Measurements from ENCODE around the gene LRRTM3.

Gene LRRTM3

DNA sequence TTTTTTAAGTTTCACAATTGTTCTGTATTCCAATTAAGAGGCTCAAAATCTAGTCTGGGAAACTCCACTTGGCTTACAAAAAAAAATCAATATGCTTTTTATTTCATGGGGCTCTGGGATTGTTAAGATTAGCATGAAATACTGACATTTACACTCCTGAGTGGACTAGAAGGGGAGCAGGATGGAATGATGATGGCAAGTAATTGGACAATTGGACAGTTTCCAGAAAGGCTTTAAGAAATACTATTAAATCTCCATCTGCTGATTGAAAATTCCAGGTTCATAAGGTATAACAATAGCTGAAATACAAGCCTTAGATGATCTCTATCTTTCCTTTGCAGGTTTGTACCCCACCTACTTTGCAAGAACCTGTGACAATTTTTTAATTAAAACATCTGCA lies 184.4 kb downstream of the LRRTM3 start:
- DNase-seq (ENCODE audit: insufficient read length, low spot score) (no peak), FAIRE-seq (no peak)

DNA sequence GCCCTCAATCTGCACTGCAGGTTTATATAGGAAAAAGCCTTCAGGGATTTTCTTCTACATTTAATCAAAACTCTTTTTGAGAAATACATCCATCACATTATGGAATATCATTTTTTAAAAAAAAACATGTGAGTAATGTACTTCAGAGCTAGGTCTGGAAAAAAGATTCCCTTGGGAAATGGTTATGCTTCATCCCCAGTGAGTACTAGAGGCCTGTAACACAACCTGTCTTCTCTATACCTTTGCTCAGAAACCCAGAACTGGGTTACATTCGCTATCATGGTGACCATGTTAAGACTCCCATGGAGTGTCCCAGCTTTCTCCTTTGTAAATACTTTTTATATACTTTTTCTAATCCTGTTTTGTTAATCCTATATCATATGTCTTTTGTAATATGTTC lies 186.9 kb downstream of the LRRTM3 start:
- FAIRE-seq = no peak

DNA sequence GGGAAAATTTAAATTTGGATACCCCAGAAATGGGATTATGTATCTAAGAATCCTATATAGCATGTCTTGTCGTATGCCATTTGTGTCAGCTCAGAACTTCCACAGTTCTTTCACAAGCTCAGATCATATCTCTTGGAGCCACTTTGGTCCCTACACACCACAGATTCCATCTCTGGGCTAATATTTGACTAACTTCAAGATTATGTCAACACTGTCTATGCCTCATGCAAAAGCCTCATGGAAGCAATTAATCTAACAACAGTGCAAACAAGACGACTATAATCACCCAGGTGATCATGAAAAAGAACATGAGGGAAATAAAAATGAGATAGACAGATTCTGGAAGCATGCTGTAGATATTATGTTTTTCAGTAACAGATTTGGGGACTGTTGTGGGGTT lies 189.1 kb downstream of the LRRTM3 start:
- FAIRE-seq (no peak), DNase-seq (ENCODE audit: insufficient read length, low spot score) (no peak)

More for the DNA sequence above, 186.9 kb downstream of the LRRTM3 start:
- no peak for DNase-seq (ENCODE audit: insufficient read length, low spot score)

DNA sequence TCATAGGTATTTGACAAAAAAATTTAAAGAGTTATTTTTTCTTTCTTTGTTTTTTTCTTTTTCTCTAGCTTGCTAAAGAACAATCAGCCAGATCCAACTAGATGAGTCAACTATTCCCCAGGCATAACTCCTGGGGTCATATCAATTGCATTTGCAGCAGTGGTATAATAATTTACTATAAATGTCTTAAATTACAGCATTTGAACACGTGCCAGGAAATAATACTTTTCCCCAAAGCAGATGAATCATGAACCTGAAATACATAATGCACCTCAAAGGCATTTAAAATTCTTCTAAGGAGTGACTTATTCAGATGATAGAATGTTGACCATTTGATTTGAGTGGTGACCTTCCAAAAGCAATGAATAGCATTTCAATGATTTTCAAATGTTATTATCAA lies 190.1 kb downstream of the LRRTM3 start:
- FAIRE-seq = no peak
- peak; percentile 0 for DNase-seq (ENCODE audit: insufficient read length, low spot score)

DNA sequence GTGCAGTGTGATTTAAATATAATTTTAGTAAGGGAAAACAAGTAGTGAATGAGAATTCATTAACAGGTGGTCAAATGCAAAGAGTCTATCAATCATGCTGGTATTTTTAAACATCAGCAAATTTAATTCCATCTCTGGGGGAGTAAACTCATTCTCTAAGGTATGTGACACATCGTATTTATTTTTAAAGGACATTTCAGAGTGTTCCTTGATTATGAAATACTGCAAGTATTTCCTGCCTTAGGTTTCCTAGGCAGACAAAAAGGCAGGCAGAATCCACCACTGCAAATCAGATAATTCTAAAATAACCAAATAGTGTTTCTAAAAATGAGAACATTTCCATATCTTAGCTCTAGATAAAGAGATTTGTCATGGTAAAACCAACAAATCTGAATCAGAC lies 193.8 kb downstream of the LRRTM3 start:
- no peak for DNase-seq (ENCODE audit: insufficient read length, low spot score)

DNA sequence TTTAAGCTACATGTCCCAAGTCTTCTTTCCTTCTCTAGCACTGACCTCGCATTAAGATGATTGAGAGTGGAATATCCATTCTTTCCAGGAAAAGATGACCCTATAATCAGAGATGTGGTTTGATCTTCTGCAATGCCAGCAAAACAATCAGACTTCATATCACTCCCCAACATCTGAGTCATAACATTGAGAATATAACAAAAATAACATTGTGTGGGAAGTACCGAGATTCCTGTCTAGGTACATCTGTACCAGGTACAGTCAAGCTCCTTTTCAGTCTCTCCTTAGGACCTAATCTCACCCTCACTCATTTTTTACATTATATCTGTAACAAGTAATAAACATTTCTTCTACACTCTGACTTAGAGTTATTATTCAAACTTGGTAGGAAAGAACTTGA lies 201.6 kb downstream of the LRRTM3 start:
- FAIRE-seq (no peak), DNase-seq (ENCODE audit: insufficient read length, low spot score) (no peak)

More for the DNA sequence above, 193.8 kb downstream of the LRRTM3 start:
- no peak for FAIRE-seq

DNA sequence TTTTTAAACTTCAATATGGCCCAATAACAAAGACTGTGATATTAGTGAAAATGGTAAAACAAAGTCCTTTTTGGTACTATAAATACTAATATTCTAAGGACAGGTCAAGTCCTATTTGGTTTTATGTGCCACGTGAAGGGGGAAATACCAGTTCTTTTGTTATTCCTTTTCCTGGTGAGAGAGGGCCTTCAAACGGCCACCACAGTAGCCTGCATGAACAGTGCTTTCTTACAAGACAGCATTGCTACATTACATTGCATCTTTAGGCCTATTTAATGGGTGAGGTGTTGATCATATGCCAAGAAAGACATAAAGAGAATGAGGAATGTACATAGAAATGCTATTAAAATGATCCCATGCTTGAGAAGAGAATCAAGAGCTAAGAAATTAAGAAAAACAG lies 214.8 kb downstream of the LRRTM3 start:
- no peak for FAIRE-seq
- DNase-seq (ENCODE audit: insufficient read length, low spot score) = no peak

DNA sequence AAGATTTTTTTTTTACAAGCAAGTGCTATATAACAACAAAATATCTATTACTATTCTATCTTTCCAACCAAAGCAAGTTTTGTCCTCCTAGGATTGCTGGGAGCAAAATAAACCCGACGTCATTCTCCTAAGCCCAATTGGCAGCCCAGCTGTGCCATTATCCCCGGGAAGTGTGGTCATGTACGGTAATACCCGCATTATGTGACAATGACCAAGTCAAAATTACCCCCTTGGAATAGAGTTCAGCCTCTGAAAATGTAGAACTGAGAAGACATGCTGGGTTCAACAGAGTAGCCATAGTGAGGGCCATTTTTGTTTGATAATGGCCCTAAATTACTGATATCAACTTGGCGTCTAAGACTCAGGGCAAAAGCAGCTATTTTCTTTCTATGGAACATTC lies 215.5 kb downstream of the LRRTM3 start:
- FAIRE-seq (no peak), DNase-seq (ENCODE audit: insufficient read length, low spot score) (no peak)

DNA sequence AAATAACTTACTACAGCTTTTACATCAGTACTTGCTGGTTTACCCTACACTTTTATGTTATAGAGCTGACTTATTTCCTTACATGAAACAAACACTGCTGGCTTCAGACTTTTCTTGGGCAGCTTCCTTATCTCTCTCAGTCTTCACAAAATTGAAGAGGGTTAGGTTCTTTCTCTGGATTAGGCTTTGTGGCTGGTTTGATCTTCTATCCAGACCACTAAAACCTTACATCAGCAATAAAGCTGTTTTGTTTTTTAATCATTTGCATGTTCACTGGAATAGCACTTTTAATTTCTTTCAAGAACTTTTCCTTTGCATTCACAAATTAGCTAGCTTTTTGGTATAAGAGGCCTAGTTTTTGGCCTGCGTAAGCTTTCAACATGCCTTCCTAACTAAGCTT lies 218.7 kb downstream of the LRRTM3 start:
- no peak for DNase-seq (ENCODE audit: insufficient read length, low spot score)
- no peak for FAIRE-seq
